ENCODE data around the gene TMEM190.

The TMEM190 gene

GRCh38 chr19:55423225-55424005 is 46.8 kb downstream of the TMEM190 start:
- no peak for DNase-seq (ENCODE audit: low spot score)

GRCh38 chr19:55424518-55424917 is 47.9 kb downstream of the TMEM190 start:
- DNase-seq (ENCODE audit: low spot score): no peak

GRCh38 chr19:55426042-55426441 is 49.4 kb downstream of the TMEM190 start:
- peak; percentile 99 for DNase-seq (ENCODE audit: low spot score)

Data from pons (tissue), 1 donor.